ENCODE measurements around the gene TMEM109. TPM values are rescaled to one million over a fixed set of nuclear protein-coding genes. Genes with fewer than 3 reads are reported as not detected.
A peak's percentile ranks its signal among the peaks of the same experiment; 100 is the strongest.

TMEM109 gene
- total RNA-seq, 1 donor from 2014 or later: 116 TPM

- DNase-seq (ENCODE audit: low spot score): peak; percentile 64
These were observed 35.5 kb upstream of the TMEM109 start for GRCh38 chr11:60878245-60879101.

- no peak for DNase-seq (ENCODE audit: low spot score)
These were observed 34.9 kb upstream of the TMEM109 start for GRCh38 chr11:60879104-60879503.

GRCh38 chr11:60879971-60880588 lies 33.9 kb upstream of the TMEM109 start:
- DNase-seq (ENCODE audit: low spot score): peak; percentile 39

GRCh38 chr11:60880643-60881282 lies 33.2 kb upstream of the TMEM109 start:
- DNase-seq (ENCODE audit: low spot score): peak; percentile 41

GRCh38 chr11:60887556-60887955 lies 26.4 kb upstream of the TMEM109 start:
- DNase-seq (ENCODE audit: low spot score): no peak

- DNase-seq (ENCODE audit: low spot score): no peak
These were observed 24.1 kb upstream of the TMEM109 start for GRCh38 chr11:60889869-60890311.

- DNase-seq (ENCODE audit: low spot score): no peak
These were observed 23.3 kb upstream of the TMEM109 start for GRCh38 chr11:60890696-60891095.

GRCh38 chr11:60891103-60891741 lies 22.7 kb upstream of the TMEM109 start:
- peak; percentile 71 for DNase-seq (ENCODE audit: low spot score)

- DNase-seq (ENCODE audit: low spot score): peak; percentile 41
These were observed 18.3 kb upstream of the TMEM109 start for GRCh38 chr11:60895687-60896086.

- DNase-seq (ENCODE audit: low spot score): peak; percentile 41
These were observed 16.5 kb upstream of the TMEM109 start for GRCh38 chr11:60897496-60897895.

GRCh38 chr11:60899046-60899936 lies 14.7 kb upstream of the TMEM109 start:
- peak; percentile 49 for DNase-seq (ENCODE audit: low spot score)

GRCh38 chr11:60899977-60900376 lies 14.0 kb upstream of the TMEM109 start:
- DNase-seq (ENCODE audit: low spot score): no peak

GRCh38 chr11:60900673-60901404 lies 13.1 kb upstream of the TMEM109 start:
- peak; percentile 79 for DNase-seq (ENCODE audit: low spot score)

GRCh38 chr11:60902625-60903024 lies 11.3 kb upstream of the TMEM109 start:
- peak; percentile 83 for DNase-seq (ENCODE audit: low spot score)

- DNase-seq (ENCODE audit: low spot score): no peak
These were observed 8.9 kb upstream of the TMEM109 start for GRCh38 chr11:60905047-60905446.

GRCh38 chr11:60905551-60906113 lies 8.3 kb upstream of the TMEM109 start:
- no peak for DNase-seq (ENCODE audit: low spot score)

GRCh38 chr11:60906132-60906972 lies 7.6 kb upstream of the TMEM109 start, which contains the start of gene PRPF19:
TSS of gene PRPF19 (minus strand) at chr11:60906585. CDS start at chr11:60906382, 203 bp downstream.
- peak; percentile 97 for DNase-seq (ENCODE audit: low spot score)

GRCh38 chr11:60908803-60909202 lies 5.2 kb upstream of the TMEM109 start:
- DNase-seq (ENCODE audit: low spot score): no peak
